CD1c-positive myeloid dendritic cell (primary cell): ENCODE data around the gene MPV17L2.
A peak's percentile ranks its signal among the peaks of the same experiment; 100 is the strongest.
"Not testable (repeated sequence)": the region's sequence is repeated elsewhere in the genome, so short reads cannot be mapped to it uniquely, and the experiment has no call there.

ENCODE experiments used
- DNase-seq: peaks from one replicate; pipeline ENCODE4 v3.0.0-alpha.2; 2016; ENCODE audit errors: extremely low spot score

Gene MPV17L2

DNA sequence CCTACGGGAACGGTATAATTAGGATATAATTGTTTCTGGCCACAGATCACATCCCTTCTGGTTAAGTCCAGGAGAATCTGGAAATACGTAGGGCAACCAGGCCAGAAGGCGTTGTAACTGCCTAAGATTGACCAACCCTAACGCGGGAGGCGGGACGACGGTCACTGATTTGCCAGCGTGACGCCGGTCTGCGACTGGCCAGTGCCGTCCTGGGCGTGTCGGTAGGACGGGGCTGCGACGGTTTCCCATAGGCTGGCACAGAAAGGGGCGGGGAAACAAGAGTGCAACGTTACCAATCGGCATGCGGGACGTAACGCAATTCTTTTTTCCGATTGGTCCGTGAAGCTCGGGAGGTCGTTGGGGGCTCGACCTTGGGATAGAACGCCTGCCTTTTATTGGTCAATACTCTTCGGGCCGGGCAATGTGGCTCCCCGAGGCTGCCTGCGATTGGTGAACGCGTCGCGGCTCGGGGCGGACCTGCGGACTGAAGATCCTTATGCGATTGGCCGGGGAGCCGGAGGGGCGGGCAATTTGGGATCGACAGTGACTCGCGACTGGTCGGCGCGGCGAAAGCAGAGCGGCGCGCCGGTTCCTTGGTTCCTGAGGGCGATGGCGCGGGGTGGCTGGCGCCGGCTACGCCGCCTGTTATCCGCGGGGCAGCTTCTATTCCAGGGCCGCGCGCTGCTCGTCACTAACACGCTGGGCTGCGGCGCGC is at the start of gene MPV17L2:
Gene MPV17L2, plus strand, starts transcription at position 546 of the 715 bp plus-strand sequence. Its CDS starts 64 bp downstream, at position 610.
- DNase-seq, result peak; percentile 99

DNA sequence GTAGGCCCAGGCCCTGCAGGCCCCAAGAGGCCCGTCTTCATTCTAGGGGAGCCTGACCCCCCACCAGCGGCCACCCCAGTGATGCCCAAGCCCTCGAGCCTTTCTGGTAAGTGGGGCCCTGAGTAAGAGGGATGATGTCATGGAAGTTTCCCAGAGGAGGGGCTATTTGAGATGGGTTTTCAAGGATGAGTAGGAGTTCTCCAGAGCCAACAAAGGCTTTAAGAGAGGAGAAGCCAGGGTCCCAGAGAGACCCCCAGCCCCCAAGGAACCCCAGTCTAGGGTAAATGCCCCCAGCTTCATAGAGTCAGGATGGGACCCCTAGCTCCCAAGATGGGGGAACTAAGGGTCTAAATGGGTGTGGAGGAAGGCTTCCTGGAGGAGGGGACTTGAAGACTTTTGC is 49.1 kb upstream of the MPV17L2 start:
- DNase-seq, result no peak

DNA sequence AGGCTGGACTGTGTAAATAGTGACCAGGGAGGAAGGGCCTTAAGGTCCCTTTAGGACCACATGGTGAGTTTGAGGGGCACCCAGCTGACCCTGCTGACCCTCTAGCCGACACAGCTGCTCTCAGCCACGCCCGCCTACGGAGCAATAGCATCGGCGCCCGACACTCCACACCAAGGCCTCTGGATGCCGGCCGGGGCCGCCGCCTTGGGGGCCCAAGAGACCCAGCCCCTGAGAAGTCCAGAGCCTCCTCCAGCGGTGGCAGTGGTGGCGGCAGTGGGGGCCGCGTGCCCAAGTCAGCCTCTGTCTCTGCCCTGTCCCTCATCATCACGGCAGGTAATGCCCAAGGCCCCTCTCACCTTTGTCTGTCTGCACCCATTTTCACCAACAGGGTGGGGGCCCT is 48.7 kb upstream of the MPV17L2 start:
- DNase-seq, result no peak

DNA sequence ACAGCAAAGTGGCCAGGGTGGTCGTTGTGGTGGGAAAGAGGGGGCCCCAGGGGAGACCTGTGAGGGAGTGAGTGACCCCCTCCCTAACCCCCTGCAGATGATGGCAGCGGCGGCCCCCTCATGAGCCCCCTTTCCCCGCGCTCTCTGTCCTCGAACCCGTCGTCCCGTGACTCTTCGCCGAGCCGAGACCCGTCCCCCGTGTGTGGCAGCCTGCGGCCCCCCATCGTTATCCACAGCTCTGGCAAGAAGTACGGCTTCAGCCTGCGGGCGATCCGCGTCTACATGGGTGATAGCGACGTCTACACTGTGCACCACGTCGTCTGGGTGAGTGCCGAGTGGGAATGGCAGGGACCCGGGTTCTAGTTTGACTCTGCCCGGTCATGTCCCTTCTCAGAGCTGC is 48.1 kb upstream of the MPV17L2 start:
- no peak for DNase-seq

- DNase-seq, result no peak
Measured at GRCh38 chr19:18145391-18145999, 47.5 kb upstream of the MPV17L2 start.

DNA sequence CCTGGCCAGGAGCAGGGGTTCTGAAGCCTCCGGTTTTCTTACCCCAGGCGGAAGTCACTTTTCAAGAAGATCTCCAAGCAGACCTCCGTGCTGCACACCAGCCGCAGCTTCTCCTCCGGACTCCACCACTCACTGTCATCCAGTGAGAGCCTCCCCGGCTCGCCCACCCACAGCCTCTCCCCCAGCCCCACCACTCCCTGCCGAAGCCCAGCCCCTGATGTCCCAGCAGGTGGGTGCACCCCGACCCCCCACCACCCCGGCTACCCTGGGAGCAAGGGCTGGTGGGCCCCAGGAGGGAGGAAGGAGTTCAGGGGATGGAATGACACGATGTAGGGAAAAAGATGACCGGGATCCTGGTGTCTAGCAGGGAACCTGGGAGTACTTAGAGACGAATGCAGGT is 45.6 kb upstream of the MPV17L2 start:
- no peak for DNase-seq

DNA sequence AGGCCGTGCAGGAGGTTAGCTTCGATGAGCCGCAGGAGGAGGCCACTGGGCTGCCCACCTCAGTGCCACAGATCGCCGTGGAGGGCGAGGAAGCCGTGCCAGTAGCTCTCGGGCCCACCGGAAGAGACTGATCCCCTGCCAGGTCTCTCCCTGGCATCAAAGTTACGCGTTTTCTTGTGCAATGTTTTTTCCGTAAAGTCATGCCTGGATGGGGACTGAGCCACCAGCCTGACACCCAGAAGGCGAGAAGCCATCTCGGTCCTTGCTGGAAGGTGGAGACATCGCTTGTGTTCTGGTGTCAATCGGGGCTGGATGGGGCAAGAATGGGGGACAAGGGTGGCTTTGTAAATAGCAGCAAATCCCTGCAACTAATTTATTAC is 43.4 kb upstream of the MPV17L2 start:
- DNase-seq, result no peak

GRCh38 chr19:18150776-18151624 is 42.0 kb upstream of the MPV17L2 start:
- no peak for DNase-seq

GRCh38 chr19:18152442-18152816 is 40.6 kb upstream of the MPV17L2 start:
- DNase-seq, result peak; percentile 100

DNA sequence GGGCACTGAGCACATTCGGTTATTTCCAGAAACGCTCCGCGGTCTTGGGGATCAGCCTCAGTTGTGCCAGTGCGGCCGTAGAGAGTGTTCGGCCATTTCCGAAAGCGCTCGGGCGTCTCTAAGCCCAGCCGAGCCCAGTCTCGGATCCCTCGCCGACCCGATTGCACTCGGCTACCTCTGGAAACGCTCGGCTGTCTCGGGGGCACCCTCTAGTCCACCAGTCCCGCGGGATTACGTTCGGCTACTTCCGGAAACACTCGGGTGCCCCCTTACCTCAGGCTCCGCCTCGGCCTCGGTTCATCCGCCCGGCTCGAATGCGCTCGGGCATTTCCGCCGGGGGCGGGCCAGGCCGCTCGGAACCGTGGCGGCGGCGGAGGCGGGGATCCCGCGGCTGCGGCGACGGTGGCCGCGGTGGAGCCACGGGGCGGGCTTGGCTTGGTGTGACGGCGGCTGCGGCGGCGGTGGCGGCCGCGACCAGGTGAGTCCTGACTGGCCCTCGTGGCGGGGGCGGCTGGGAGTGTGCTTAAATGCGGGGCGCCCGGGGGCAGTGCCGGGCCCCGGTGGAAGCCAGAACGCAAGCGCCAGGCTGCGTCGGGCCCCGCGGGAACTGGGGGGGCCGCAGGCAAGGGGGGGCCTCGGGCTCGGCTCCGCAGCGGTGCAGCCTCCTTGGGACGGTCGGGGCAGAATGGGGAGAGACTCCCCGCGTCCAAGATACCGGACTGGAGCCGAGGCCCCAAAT is 40.0 kb upstream of the MPV17L2 start, which contains the start of gene PIK3R2:
Gene PIK3R2, plus strand, starts transcription at position 347 of the 739 bp plus-strand sequence. CDS start 2,717 bp downstream, outside the sequence.
- DNase-seq, result peak; percentile 100

DNA sequence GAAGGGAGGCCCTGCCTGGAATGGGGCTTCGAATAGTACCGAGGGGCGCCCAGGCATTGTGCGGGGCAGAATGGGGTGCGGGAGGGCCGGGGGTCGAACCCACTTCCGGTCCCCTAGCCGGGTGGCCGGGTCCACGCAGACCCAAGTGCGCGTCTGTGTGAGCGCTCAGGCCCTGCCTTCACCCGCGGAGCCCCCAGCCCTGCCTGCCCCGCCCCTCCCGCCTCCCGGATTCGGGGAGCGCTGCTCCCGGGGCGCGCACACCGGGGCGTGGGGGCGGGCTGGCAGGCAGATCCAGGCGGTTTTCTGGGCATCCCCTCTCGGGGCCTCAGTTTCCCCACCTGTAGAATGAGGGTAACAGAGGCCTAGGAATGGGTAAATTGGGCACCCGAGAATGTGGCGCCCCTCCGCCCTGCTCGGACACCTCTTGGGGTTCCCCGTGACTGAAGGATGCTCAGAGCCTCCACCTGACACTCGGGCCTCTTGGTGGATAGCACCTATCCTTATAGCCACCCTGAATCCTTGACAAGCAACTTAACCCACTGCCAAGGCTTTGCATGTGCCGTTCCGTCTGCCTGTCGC is 39.4 kb upstream of the MPV17L2 start:
- no peak for DNase-seq

DNA sequence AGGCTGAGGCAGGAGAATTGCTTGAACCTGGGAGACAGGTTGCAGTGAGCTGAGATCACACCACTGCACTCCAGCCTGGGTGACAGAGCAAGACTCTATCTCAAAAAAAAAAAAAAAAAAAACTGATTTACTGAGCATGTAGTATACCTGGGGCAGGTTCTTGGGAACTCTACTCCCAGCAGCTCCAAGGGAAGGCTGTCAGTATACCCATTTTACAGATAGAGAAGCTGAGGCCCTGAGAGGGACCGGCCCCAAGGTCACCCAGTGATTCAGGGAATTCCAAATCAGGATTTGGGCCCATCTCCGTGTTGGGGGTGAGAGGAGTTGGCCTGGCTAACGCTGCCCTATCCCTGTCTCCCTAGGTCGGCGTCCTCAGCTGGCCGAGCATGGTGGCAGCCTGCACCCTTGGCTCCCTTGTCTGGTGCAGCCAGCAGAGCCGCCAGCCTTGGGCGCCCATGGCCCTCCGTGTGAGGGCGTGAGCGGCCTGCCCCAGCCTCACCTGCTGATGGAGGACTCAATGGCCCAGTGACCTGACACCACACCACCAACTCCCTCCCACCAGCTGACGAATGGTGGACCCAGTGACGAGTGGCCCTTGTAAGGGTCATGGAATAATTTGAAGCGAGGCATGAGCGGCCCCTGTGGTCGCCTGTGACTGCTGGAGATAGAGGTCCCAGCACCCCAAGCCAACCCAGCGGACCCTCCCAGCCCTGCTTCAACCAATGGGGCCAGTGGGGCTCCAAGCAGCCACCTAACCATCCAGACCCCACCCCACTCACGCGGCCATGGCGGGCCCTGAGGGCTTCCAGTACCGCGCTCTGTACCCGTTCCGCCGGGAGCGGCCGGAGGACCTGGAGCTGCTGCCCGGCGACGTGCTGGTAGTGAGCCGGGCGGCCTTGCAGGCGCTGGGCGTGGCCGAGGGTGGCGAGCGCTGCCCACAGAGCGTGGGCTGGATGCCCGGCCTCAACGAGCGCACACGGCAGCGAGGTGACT is 37.6 kb upstream of the MPV17L2 start:
- no peak for DNase-seq

DNA sequence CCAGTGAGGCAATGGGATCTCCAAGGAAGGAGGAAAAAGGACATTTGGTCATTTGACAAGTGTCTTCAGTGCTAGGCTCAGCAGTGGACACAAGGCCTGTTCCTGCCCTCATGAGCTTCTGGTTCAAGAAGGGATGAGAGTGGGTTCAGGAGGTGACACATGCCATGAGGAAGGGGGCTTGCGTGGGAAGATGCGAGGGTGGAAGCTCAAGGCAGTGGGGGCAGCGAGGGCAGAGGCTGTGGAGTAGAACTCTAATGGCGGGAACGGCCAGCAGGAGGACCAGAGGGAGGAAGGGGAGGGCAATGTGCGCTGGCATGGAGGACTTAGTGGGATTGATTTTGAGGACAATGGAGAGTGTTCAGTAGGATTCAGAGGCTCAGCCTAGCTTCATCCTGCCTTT is 36.8 kb upstream of the MPV17L2 start:
- no peak for DNase-seq

- DNase-seq, result no peak
Measured at GRCh38 chr19:18156841-18157464, 36.1 kb upstream of the MPV17L2 start.

DNA sequence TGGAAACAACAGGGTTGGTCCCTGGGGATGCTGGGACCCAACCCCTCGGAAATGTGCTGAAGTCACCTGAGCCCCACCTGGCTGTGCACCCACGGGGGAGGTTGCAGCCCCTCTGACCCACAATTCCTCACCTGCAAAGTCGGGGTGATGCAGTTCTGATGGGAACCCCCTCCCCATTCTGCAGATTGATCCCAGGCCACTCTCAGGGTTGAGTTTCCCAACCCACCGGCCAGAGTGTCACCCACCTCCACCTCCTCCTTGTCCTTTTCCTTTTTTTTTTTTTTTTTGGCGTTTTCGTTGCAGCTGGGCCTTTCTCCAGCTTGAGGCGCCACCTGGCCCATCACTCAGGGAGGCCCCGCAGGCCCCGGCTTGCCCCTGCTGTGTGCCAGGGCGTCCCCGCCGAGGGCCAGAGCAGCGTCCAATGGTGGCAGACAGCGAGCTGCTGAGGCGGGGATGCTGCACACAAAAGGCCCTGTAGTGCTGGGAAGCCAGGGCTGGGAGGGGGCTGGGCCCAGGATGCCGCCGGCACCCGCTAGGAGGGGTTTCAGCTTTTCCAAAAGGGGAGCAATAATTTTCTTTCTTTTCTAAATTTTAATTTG is 35.5 kb upstream of the MPV17L2 start:
- no peak for DNase-seq

DNA sequence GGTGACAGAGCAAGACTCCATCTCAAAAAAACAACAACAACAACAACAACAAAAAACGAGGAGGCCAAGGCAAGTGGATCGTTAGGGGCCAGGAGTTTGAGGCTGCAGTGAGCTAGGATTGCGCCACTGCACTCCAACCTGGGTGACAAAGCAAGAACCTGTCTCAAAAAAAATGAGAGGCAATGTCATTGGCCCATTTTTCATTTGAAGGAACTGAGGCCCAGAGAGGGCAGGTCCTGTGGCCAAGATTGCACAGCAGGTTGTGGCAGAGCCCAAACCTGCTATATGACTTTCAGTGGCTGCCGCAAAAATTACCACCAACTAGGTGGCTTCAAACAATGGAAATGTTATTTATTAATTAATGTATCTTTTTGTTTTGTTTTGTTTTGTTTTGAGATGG is 34.6 kb upstream of the MPV17L2 start:
- no peak for DNase-seq

DNA sequence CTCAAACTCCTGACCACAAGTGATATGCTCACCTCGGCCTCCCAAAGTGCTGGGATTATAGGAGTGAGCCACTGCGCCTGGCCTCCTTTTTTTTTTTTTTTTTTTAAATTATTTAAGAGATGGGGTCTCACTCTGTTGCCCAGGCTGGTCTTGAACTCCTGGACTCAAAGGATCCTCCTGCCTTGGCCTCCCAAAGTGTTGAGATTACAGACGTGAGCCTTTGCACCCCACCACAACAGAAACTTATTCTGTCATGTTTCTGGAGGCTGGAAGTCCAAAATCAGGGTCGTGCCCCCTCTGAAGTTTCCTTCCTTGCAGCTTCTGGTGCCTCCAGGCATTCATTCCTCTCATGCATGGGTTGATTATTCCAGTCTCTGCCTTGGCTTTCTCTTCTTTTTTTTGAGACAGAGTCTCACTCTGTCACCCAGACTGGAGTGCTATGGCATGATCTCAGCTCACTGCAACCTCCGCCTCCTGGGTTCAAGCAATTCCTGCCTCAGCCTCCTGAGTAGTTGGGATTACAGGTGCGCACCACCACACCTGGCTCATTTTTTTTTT is 33.9 kb upstream of the MPV17L2 start:
- DNase-seq, result not testable (repeated sequence)

- no peak for DNase-seq
Measured at GRCh38 chr19:18159810-18160209, 33.2 kb upstream of the MPV17L2 start.

DNA sequence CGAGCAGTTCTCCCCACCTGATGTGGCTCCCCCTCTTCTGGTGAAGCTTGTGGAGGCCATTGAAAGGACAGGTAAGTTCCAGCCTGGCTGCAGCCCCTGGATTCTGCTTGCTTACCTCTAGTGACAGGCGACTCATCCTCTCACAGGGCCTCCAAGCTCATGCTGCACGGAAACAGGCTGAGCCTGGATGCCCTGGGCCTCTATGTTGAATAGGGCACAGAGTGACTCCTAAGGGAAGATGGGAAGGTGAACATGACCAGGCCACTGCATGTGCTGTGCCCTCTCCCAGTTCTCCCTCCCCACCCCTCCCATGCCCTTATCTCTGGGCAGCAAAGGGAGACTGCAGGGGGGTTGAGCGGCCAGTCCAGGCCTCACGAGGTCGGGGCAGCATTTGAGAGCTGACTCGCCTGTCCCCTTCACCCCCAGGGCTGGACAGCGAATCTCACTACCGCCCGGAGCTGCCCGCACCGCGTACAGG is 32.5 kb upstream of the MPV17L2 start:
- no peak for DNase-seq
